WTC11 (cell line): ENCODE data around the gene CFAP53.

Experiments used
- ATF3 ChIP-seq: sonication (generic); formaldehyde crosslinking; conservative IDR thresholded peaks from 2 replicates; pipeline ENCODE4 v1.8.1; 2022; ENCODE audit warnings: mild to moderate bottlenecking, missing genetic modification reagents
- CTCF ChIP-seq: fragments of 200-600 bp; IDR thresholded peaks from 2 replicates; pipeline ENCODE4 v1.8.0; 2022; ENCODE audit warnings: antibody characterized with exemption
- E2F1 ChIP-seq: sonication (generic); formaldehyde crosslinking; IDR thresholded peaks from 2 replicates; pipeline ENCODE4 v1.8.0; 2022; ENCODE audit warnings: mild to moderate bottlenecking, missing genetic modification reagents
- ELF4 ChIP-seq: sonication (generic); formaldehyde crosslinking; IDR thresholded peaks from 2 replicates; pipeline ENCODE4 v1.8.1; 2022; ENCODE audit warnings: low read depth, mild to moderate bottlenecking, moderate library complexity, missing genetic modification reagents
- ETV6 ChIP-seq: sonication (generic); formaldehyde crosslinking; IDR thresholded peaks from 2 replicates; pipeline ENCODE4 v1.8.1; 2022; ENCODE audit warnings: mild to moderate bottlenecking, missing genetic modification reagents
- JUN ChIP-seq: sonication (generic); formaldehyde crosslinking; IDR thresholded peaks from 2 replicates; pipeline ENCODE4 v1.8.0; 2023; ENCODE audit warnings: mild to moderate bottlenecking, missing genetic modification reagents
- SMAD4 ChIP-seq: sonication (generic); formaldehyde crosslinking; IDR thresholded peaks from 2 replicates; pipeline ENCODE4 v1.8.0; 2022; ENCODE audit warnings: mild to moderate bottlenecking, missing genetic modification reagents
- USF1 ChIP-seq: sonication (generic); formaldehyde crosslinking; IDR thresholded peaks from 2 replicates; pipeline ENCODE4 v1.8.0; 2022; ENCODE audit warnings: mild to moderate bottlenecking, missing genetic modification reagents
- ZNF416 ChIP-seq: fragments of 250-450 bp; sonication (Bioruptor Pico); IDR thresholded peaks from 2 replicates; pipeline ENCODE4 v1.9.0; 2021; ENCODE audit warnings: mild to moderate bottlenecking, inconsistent platforms

GRCh38 chr18:50195689-50196088, 70.6 kb downstream of the CFAP53 start:
- no peak for TF ChIP-seq CTCF
- no peak for TF ChIP-seq USF1 (CRISPR knock-in tag)
- TF ChIP-seq JUN (CRISPR knock-in tag), result no peak
- no peak for TF ChIP-seq SMAD4 (CRISPR knock-in tag)
- TF ChIP-seq ZNF416 (CRISPR knock-in tag), result no peak
- TF ChIP-seq ETV6 (CRISPR knock-in tag), result no peak
- TF ChIP-seq ATF3 (CRISPR knock-in tag), result no peak
- no peak for TF ChIP-seq E2F1 (CRISPR knock-in tag)
- TF ChIP-seq ELF4 (CRISPR knock-in tag), result no peak
